ENCODE measurements around the gene ZNF841. TPM values are rescaled to one million over a fixed set of nuclear protein-coding genes. Genes with fewer than 3 reads are reported as not detected.

ZNF841 gene
- total and polyA plus RNA-seq, 2 of the 13 experiments (the other 11 are each of a cell fraction or from before 2014, with no cell fraction given): 6.2 to 14.2 TPM

DNA sequence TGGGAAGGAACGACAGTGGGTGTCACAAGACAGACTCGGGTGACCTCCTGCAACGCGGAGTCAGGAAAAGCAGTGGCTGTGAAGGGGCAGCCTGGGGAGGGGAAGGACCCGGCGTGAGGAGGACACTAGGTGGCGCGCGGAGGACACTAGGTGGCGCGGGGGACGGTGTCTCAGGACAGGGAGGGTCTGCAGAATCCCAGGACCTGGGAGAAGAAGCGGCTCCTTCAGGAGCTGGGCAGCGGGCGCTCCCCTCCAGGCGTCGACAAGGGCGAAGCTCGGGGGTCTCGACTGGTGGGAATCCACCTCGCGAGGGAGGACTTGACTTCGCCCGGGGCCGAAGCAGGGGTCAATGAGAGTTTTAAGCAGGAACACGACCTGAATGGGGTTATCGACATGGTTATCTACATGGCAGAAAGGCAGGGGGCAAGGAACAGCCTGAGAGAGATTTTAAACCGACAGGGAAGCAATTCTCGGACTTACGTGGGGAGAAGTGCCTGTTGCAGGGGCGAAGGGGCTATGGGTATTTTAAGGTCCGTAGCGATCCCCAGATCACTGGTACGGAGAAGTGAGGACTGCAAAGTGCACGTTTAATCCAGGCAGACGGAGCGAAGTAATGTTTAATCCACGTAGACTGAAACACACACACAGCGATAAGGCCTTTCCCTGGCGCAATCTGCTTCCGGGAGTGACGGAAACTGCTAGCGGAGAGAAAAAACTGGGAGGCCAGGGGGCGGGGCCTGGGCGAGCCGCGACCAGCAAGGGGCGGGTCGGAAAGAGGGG lies 43.9 kb upstream of the ZNF841 start, which contains the start of gene ZNF616 (continued):
- TF ChIP-seq GZF1 (CRISPR knock-in tag; IDR thresholded peaks at IDR 0.05) (no peak), SNRNP70 (IDR thresholded peaks at IDR 0.05; ENCODE audit: low read depth, low read length) (no peak), ZNF501 (CRISPR knock-in tag; IDR thresholded peaks at IDR 0.05) (no peak), ZSCAN31 (CRISPR knock-in tag; IDR thresholded peaks at IDR 0.05; ENCODE audit: low read depth) (0 out of 2 replicates have a peak, but pooled peaks have one; percentile 30), ZNF605 (CRISPR knock-in tag; IDR thresholded peaks at IDR 0.05) (peak; percentile 51; the same call in 1 of the 2 replicates), NCOA2 (CRISPR knock-in tag; IDR thresholded peaks at IDR 0.05) (peak; percentile 58; the same call in 1 of the 2 replicates), ONECUT2 (CRISPR knock-in tag; IDR thresholded peaks at IDR 0.05) (peak; percentile 1; the same call in 1 of the 2 replicates), ZNF530 (CRISPR knock-in tag; IDR thresholded peaks at IDR 0.05; ENCODE audit: low read depth) (no peak), NR1H2 (CRISPR knock-in tag; IDR thresholded peaks at IDR 0.05; ENCODE audit: borderline replicate concordance, low read depth) (no peak), MTA3 (CRISPR knock-in tag; IDR thresholded peaks at IDR 0.05) (no peak), ZNF724P (CRISPR knock-in tag; IDR thresholded peaks at IDR 0.05; ENCODE audit: borderline replicate concordance) (no peak), HOXD1 (CRISPR knock-in tag; IDR thresholded peaks at IDR 0.05) (no peak), SRSF9 (IDR thresholded peaks at IDR 0.05; ENCODE audit: borderline replicate concordance, insufficient read depth, low read depth, low read length, poor library complexity, severe bottlenecking) (no peak), GABPB1 (CRISPR knock-in tag; IDR thresholded peaks at IDR 0.05) (peak; percentile 90), REPIN1 (CRISPR knock-in tag; IDR thresholded peaks at IDR 0.05; ENCODE audit: borderline replicate concordance, low read depth) (no peak; the same call in none of the 2 replicates)
- TF ChIP-seq, protein P1, sequence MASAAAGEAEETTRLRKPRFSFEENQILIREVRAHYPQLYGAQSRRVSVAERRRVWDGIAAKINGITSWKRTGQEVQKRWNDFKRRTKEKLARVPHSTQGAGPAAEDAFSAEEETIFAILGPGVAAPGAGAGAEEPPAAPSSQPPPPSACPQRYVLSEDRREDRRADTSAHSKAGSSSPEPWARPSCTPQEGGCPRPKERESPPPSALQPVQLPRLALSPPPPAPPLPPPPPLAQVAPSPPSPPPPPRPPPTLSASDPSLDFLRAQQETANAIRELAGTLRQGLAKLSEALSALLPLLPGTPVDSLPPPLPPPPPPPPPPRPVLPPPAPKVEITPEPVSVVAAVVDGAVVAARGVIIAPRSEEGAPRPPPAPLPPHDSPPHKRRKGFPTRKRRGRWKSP (CRISPR knock-in tag; IDR thresholded peaks at IDR 0.05): peak; percentile 81; the same call in 1 of the 2 replicates
- TF ChIP-seq, protein P2, sequence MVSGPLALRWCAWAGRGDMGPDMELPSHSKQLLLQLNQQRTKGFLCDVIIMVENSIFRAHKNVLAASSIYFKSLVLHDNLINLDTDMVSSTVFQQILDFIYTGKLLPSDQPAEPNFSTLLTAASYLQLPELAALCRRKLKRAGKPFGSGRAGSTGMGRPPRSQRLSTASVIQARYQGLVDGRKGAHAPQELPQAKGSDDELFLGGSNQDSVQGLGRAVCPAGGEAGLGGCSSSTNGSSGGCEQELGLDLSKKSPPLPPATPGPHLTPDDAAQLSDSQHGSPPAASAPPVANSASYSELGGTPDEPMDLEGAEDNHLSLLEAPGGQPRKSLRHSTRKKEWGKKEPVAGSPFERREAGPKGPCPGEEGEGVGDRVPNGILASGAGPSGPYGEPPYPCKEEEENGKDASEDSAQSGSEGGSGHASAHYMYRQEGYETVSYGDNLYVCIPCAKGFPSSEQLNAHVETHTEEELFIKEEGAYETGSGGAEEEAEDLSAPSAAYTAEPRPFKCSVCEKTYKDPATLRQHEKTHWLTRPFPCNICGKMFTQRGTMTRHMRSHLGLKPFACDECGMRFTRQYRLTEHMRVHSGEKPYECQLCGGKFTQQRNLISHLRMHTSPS (CRISPR knock-in tag; IDR thresholded peaks at IDR 0.05; ENCODE audit: low read depth): no peak
- TF ChIP-seq, protein P3, sequence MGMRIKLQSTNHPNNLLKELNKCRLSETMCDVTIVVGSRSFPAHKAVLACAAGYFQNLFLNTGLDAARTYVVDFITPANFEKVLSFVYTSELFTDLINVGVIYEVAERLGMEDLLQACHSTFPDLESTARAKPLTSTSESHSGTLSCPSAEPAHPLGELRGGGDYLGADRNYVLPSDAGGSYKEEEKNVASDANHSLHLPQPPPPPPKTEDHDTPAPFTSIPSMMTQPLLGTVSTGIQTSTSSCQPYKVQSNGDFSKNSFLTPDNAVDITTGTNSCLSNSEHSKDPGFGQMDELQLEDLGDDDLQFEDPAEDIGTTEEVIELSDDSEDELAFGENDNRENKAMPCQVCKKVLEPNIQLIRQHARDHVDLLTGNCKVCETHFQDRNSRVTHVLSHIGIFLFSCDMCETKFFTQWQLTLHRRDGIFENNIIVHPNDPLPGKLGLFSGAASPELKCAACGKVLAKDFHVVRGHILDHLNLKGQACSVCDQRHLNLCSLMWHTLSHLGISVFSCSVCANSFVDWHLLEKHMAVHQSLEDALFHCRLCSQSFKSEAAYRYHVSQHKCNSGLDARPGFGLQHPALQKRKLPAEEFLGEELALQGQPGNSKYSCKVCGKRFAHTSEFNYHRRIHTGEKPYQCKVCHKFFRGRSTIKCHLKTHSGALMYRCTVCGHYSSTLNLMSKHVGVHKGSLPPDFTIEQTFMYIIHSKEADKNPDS (CRISPR knock-in tag; IDR thresholded peaks at IDR 0.05): no peak
- TF ChIP-seq, protein P4, sequence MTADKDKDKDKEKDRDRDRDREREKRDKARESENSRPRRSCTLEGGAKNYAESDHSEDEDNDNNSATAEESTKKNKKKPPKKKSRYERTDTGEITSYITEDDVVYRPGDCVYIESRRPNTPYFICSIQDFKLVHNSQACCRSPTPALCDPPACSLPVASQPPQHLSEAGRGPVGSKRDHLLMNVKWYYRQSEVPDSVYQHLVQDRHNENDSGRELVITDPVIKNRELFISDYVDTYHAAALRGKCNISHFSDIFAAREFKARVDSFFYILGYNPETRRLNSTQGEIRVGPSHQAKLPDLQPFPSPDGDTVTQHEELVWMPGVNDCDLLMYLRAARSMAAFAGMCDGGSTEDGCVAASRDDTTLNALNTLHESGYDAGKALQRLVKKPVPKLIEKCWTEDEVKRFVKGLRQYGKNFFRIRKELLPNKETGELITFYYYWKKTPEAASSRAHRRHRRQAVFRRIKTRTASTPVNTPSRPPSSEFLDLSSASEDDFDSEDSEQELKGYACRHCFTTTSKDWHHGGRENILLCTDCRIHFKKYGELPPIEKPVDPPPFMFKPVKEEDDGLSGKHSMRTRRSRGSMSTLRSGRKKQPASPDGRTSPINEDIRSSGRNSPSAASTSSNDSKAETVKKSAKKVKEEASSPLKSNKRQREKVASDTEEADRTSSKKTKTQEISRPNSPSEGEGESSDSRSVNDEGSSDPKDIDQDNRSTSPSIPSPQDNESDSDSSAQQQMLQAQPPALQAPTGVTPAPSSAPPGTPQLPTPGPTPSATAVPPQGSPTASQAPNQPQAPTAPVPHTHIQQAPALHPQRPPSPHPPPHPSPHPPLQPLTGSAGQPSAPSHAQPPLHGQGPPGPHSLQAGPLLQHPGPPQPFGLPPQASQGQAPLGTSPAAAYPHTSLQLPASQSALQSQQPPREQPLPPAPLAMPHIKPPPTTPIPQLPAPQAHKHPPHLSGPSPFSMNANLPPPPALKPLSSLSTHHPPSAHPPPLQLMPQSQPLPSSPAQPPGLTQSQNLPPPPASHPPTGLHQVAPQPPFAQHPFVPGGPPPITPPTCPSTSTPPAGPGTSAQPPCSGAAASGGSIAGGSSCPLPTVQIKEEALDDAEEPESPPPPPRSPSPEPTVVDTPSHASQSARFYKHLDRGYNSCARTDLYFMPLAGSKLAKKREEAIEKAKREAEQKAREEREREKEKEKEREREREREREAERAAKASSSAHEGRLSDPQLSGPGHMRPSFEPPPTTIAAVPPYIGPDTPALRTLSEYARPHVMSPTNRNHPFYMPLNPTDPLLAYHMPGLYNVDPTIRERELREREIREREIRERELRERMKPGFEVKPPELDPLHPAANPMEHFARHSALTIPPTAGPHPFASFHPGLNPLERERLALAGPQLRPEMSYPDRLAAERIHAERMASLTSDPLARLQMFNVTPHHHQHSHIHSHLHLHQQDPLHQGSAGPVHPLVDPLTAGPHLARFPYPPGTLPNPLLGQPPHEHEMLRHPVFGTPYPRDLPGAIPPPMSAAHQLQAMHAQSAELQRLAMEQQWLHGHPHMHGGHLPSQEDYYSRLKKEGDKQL (CRISPR knock-in tag; IDR thresholded peaks at IDR 0.05; ENCODE audit: low read depth): no peak

Measured in HepG2 (cell line).